ENCODE measurements around the gene VMO1. TPM values are rescaled to one million over a fixed set of nuclear protein-coding genes. Genes with fewer than 3 reads are reported as not detected.

VMO1 gene
- total RNA-seq, 1 donor from 2014 or later, result 1.3 TPM

- Mint-ChIP-seq H3K36me3 (ENCODE audit: insufficient read depth) (no peaks in the 10 kb centered on the region), H3K4me3 (ENCODE audit: low read depth) (no peak overlapping the region), H3K27me3 (peaks cover 49% of the 10 kb centered on the region), H3K27ac (no peak overlapping the region), H3K9me3 (ENCODE audit: low read depth) (no peaks in the 10 kb centered on the region), H3K4me1 (ENCODE audit: low read depth) (peaks cover 8% of the 10 kb centered on the region)
- DNase-seq (ENCODE audit: low spot score, unreplicated experiment), result no peak
- TF ChIP-seq, protein P1, sequence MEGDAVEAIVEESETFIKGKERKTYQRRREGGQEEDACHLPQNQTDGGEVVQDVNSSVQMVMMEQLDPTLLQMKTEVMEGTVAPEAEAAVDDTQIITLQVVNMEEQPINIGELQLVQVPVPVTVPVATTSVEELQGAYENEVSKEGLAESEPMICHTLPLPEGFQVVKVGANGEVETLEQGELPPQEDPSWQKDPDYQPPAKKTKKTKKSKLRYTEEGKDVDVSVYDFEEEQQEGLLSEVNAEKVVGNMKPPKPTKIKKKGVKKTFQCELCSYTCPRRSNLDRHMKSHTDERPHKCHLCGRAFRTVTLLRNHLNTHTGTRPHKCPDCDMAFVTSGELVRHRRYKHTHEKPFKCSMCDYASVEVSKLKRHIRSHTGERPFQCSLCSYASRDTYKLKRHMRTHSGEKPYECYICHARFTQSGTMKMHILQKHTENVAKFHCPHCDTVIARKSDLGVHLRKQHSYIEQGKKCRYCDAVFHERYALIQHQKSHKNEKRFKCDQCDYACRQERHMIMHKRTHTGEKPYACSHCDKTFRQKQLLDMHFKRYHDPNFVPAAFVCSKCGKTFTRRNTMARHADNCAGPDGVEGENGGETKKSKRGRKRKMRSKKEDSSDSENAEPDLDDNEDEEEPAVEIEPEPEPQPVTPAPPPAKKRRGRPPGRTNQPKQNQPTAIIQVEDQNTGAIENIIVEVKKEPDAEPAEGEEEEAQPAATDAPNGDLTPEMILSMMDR (IDR thresholded peaks at IDR 0.05; ENCODE audit: unreplicated experiment), result no peak
Observed at GRCh38 chr17:4735876-4736651, 50.1 kb downstream of the VMO1 start.

Other genes with a start within 250 kb of the VMO1 start
- 55.2 and 55.6 TPM in 2 replicates for gene MYBBP1A, start 231.0 kb downstream of the VMO1 start, total RNA-seq
- not detected in 2 replicates for gene GGT6, start 225.8 kb downstream of the VMO1 start, total RNA-seq
- 8.3 and 8.6 TPM in 2 replicates for gene SMTNL2, start 201.8 kb downstream of the VMO1 start, total RNA-seq
- 0.33 and 0.69 TPM in 2 replicates for gene ALOX15, start 144.7 kb downstream of the VMO1 start, total RNA-seq
- gene PELP1, start 82.2 kb downstream of the VMO1 start, total RNA-seq, result 95.2 and 103 TPM in 2 replicates
- gene ARRB2, start 75.7 kb downstream of the VMO1 start, total RNA-seq, result 52.6 and 53.8 TPM in 2 replicates
- 19.6 and 22.4 TPM in 2 replicates for gene MED11, start 54.9 kb downstream of the VMO1 start, total RNA-seq
- 0.18 and 0.22 TPM in 2 replicates for gene ZMYND15, start 46.5 kb downstream of the VMO1 start, total RNA-seq
- gene CXCL16, start 46.4 kb downstream of the VMO1 start, total RNA-seq, result 4.0 and 4.3 TPM in 2 replicates
- 0.44 and 0.57 TPM in 2 replicates for gene TM4SF5, start 14.5 kb downstream of the VMO1 start, total RNA-seq
- 4.0 and 4.1 TPM in 2 replicates for gene GLTPD2, start 2.6 kb upstream of the VMO1 start, total RNA-seq
- 126 and 137 TPM in 2 replicates for gene PSMB6, start 9.8 kb upstream of the VMO1 start, total RNA-seq
- 80.3 and 81.0 TPM in 2 replicates for gene PLD2, start 20.8 kb upstream of the VMO1 start, total RNA-seq
- gene MINK1, start 47.0 kb upstream of the VMO1 start, total RNA-seq, result 139 and 145 TPM in 2 replicates
- 3.6 and 3.7 TPM in 2 replicates for gene C17orf107, start 113.2 kb upstream of the VMO1 start, total RNA-seq
- gene CHRNE, start 116.7 kb upstream of the VMO1 start, total RNA-seq, result 0.31 and 0.36 TPM in 2 replicates
- not detected in 2 replicates for gene GP1BA, start 145.9 kb upstream of the VMO1 start, total RNA-seq
- gene SLC25A11, start 153.7 kb upstream of the VMO1 start, total RNA-seq, result 46.8 and 47.4 TPM in 2 replicates
- 97.4 and 106 TPM in 2 replicates for gene RNF167, start 153.9 kb upstream of the VMO1 start, total RNA-seq
- 372 and 404 TPM in 2 replicates for gene PFN1, start 162.2 kb upstream of the VMO1 start, total RNA-seq
- gene ENO3, start 164.8 kb upstream of the VMO1 start, total RNA-seq, result 23.4 and 25.8 TPM in 2 replicates
- 70.3 and 71.4 TPM in 2 replicates for gene SPAG7, start 181.5 kb upstream of the VMO1 start, total RNA-seq
- gene CAMTA2, start 201.3 kb upstream of the VMO1 start, total RNA-seq, result 34.1 and 34.2 TPM in 2 replicates
- 2.8 and 3.3 TPM in 2 replicates for gene INCA1, start 211.2 kb upstream of the VMO1 start, total RNA-seq
- 104 and 111 TPM in 2 replicates for gene KIF1C, start 211.6 kb upstream of the VMO1 start, total RNA-seq
- not detected in 2 replicates for gene SLC52A1, start 249.1 kb upstream of the VMO1 start, total RNA-seq

Measured in progenitor cell of endocrine pancreas (in vitro differentiated cells).